Right lung (tissue), 5 donors: Measurements from ENCODE around the gene MALRD1. TPM values are rescaled to one million over a fixed set of nuclear protein-coding genes. Genes with fewer than 3 reads are reported as not detected.

ENCODE experiments used
- DNase-seq, 2 donors: peaks; one replicate each; pipeline ENCODE4 v3.0.0-alpha.2; 2013
- polyA plus RNA-seq, 5 donors: library from polyadenylated mRNA; unstranded; fragments of 120-200 nt; gene quantifications; one replicate each; pipeline versions ENCODE4 v1.2.1 to v1.2.3, GENCODE V29; 2013; ENCODE audit warnings: inconsistent platforms in 1 of 5, low replicate concordance in 1 of 5; ENCODE audit not compliant: insufficient read length in 5 of 5, insufficient read depth in 1 of 5

MALRD1 gene
- polyA plus RNA-seq, 5 donors, result 3.3 to 6.9 (median 5.3) TPM

DNA sequence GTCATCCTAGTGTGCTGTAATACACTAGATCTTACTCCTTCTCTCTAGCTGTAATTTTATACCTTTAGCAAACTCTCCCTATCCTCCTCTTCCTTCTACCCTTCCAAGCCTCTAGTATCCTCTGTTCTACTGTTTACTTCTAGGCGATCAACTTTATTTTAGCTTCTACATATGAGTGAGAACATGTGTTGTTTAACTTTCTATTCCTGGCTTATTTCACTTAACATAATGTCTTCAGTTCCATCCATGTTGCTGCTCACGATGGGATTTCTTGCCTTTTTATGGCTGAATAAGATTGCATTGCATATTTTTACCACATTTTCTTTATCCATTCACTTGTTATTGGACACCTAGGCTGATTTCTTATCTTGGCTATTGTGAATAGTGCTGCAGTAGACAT lies 318.6 kb downstream of the MALRD1 start:
- no peak for DNase-seq

- no peak for DNase-seq
Measured at GRCh38 chr10:19373988-19374387, 325.4 kb downstream of the MALRD1 start.

- DNase-seq, result no peak
Measured at GRCh38 chr10:19385846-19386450, 337.3 kb downstream of the MALRD1 start.

DNA sequence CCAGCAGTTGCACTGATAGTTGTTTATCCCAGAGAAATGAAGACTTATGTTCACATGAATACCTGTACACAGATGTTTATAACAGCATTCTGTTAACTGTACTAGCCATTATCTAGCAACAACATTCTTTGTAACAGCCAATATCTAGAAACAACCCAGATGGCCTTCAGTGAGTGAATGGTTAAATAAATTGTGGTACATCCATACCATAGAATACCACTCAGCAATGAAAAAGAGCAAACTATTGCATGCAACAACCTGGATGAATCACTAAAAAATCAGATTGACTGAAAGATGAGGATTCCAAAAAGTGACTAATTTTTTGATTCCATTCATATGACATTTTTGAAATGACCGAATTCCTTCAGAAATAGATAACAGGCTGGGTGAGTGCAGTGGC lies 360.3 kb downstream of the MALRD1 start:
- DNase-seq, result no peak

- DNase-seq, result no peak
Measured at GRCh38 chr10:19411119-19411518, 362.5 kb downstream of the MALRD1 start.

- DNase-seq, result peak in 1 of 2 donors; percentile 7
Measured at GRCh38 chr10:19412531-19412930, 363.9 kb downstream of the MALRD1 start.

DNA sequence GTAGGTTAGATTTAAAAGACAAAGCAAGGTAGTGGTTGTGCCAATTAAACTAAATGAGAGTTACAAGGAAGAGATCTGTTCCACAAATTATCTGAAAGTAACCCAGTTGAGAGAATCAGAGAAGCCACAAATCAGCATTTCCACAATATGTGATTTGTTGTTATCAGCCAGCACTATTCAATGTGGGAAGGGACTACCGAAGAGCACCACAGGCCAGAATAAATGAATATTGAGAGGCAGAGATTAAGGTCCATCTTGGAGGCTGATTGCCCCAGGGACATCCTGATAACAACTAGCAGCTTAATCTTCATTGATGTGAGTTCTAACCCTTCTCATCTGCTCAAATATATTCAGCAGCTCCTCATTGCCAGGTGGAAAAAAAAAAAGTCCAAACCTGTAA lies 367.6 kb downstream of the MALRD1 start:
- DNase-seq, result no peak

GRCh38 chr10:19417740-19418139 lies 369.1 kb downstream of the MALRD1 start:
- no peak for DNase-seq

GRCh38 chr10:19421674-19422073 lies 373.1 kb downstream of the MALRD1 start:
- peak; percentile 81 to 82 for DNase-seq

GRCh38 chr10:19426034-19426433 lies 377.4 kb downstream of the MALRD1 start:
- peak in 1 of 2 donors; percentile 17 for DNase-seq

DNA sequence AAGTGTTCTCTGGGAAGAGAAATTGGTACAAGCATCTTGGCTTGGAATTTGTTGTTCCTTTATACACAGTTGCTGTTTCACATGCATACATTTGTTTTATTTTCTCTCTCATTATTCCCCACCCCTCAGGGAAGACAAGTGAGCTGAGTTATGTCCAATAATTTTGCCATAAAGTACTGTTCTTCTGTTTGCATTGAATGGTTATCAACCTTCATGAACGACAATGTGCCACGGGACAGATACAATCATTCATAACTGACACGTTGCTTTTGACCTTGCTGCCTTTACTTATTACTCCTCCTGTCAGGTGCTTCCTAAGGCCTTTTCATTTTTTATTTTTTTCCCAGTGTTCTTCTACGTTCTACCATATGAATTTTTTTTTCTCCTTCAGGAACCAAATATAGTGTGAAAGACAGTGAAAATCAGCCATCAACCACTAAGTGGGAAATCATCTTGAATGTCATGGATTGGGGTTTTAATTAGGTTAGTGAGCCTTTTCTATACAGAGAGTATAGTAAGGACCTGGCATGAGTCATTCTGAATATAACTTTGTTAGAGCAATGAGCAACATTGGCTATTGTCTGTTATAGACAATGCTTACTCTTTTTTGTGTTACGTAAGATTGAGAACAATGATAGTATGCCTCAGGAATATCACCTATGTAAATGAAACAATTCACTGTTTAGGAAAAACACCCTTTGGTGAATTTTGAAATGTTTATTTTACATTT lies 383.2 kb downstream of the MALRD1 start:
- no peak for DNase-seq

GRCh38 chr10:19449860-19450259 lies 401.3 kb downstream of the MALRD1 start:
- DNase-seq, result no peak

DNA sequence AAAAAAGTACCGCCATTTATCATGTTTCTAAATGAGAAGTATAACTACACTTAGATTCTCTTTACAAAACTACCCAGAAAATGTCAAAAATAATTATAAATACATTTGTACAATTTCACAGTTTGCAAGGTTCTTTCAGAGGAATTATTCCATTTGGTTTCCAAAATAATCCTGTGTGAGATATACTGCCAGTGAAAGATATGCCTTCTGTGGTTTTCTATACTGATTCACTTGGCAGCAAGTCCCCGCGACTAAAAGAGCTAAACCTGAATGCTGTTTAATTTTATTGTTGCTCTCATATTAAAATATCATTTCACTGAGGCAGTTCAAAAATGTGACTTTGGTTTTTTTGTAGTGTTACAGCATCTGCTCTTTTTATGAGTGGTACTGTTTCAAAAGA lies 402.8 kb downstream of the MALRD1 start:
- no peak for DNase-seq

GRCh38 chr10:19451937-19452336 lies 403.3 kb downstream of the MALRD1 start:
- DNase-seq, result no peak

DNA sequence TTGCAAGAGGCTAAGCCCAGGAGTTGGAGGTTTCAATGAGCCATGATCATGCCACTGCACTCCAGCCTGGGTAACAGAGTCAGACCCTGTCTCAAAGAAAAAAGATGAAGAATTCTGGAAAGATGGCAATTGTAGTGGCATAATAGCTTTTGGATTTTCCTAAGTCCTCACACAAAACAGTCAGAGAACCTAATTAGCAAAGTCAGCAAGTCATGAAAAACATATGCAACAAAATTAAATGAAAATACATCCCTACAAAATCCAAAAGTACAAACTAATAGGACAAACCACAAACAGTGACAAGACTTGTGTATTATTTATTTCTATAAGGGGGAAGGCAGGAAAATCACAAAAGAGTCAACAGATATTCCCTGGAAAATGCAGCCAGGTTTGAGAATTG lies 405.4 kb downstream of the MALRD1 start:
- DNase-seq, result no peak

- no peak for DNase-seq
Measured at GRCh38 chr10:19461588-19461987, 413.0 kb downstream of the MALRD1 start.

DNA sequence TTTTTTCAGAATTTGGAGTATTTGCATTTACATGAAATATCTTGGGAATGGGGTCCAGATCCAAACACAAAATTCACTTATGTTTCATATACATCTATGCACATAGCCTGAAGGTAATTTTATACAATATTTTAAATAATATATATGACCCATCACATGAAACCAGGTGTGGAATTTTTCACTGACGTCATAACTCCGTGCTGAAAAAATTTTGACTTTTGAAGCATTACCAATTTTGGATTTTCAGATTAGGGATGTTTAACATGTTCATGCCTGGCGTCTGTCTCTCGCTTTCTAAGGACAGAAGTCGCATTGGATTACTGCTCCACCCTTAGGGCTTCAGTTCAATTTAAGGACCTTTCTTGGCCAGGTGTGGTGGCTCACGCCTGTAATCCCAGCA lies 418.1 kb downstream of the MALRD1 start:
- DNase-seq, result no peak

- no peak for DNase-seq
Measured at GRCh38 chr10:19468413-19468812, 419.8 kb downstream of the MALRD1 start.

DNA sequence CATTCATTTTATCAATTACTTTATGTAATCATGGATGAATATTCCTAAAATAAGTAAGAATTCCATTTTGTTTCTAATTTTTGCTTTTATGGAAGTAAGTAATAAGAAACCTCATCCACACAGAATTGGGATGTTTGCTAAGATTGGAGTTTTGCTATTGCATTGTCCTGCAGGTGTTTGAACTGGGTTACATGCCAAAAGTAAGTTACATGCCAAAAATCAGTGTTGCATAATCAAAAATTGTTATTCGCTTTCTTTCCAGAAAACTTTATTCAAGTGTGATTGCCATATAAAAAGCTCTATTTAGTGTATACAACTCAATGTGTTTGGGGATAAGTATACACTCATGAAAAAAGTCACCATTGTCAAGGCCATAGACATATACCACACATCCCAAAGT lies 420.9 kb downstream of the MALRD1 start:
- no peak for DNase-seq

DNA sequence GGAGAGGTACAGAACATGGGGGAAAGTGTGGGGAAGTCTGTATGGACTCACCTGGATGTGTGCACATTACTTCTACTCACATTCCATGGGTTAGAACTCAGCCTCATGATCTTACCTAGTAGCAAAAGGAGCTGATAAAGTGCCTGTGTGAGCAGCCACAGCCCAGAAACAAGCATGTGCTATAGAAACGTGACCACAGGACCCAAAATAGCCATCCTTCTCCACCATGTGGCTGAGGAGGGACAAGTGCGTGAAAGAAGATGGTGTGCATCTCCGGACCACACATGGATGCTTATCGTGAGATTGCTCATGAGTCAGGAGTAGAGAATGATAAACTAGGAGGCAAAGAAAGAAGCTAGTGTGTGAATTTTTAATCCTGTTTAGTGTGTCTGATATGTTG lies 431.3 kb downstream of the MALRD1 start:
- no peak for DNase-seq

DNA sequence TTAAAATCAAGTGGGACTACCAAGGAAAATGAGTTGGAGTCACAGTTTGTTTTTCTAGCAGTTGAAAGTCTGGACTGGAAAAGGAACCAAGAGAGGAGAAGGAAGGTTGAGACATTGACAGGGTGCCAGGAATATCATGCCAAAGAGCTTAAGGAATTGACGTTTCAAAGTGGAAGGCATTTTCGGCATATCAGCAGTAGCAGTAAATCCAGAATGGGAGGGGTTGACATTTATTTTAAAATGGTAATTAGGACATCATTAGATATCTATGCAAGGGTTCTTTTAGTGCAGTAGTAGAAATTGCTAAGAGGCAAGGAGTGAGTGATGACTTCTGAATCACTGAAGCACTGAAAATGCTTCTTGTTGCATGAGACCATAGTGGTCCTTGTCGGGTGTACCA lies 431.8 kb downstream of the MALRD1 start:
- DNase-seq, result no peak

DNA sequence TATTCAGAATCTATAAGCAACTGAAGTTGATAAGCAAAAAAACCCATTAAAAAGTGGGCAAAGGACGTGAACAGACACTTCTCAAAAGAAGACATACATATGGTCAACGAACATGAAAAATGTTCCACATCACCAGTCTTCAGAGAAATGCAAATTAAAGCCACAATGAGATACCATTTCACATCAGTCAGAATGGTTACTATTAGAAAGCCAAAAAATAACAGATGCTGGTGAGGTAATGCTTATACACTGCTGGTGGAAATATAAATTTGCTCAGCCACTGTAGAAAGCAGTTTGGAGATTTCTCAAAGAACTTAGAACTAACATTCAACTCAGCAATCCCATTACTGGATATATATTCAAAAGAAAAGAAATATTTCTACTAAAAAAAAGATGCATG lies 434.8 kb downstream of the MALRD1 start:
- DNase-seq, result no peak

- DNase-seq, result peak in 1 of 2 donors; percentile 60
Measured at GRCh38 chr10:19488592-19489280, 440.1 kb downstream of the MALRD1 start.
